ENCODE results near the gene PIAS4.
"Not testable (repeated sequence)": the region's sequence is repeated elsewhere in the genome, so short reads cannot be mapped to it uniquely, and the experiment has no call there.

Gene PIAS4, protein sequence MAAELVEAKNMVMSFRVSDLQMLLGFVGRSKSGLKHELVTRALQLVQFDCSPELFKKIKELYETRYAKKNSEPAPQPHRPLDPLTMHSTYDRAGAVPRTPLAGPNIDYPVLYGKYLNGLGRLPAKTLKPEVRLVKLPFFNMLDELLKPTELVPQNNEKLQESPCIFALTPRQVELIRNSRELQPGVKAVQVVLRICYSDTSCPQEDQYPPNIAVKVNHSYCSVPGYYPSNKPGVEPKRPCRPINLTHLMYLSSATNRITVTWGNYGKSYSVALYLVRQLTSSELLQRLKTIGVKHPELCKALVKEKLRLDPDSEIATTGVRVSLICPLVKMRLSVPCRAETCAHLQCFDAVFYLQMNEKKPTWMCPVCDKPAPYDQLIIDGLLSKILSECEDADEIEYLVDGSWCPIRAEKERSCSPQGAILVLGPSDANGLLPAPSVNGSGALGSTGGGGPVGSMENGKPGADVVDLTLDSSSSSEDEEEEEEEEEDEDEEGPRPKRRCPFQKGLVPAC

DNA sequence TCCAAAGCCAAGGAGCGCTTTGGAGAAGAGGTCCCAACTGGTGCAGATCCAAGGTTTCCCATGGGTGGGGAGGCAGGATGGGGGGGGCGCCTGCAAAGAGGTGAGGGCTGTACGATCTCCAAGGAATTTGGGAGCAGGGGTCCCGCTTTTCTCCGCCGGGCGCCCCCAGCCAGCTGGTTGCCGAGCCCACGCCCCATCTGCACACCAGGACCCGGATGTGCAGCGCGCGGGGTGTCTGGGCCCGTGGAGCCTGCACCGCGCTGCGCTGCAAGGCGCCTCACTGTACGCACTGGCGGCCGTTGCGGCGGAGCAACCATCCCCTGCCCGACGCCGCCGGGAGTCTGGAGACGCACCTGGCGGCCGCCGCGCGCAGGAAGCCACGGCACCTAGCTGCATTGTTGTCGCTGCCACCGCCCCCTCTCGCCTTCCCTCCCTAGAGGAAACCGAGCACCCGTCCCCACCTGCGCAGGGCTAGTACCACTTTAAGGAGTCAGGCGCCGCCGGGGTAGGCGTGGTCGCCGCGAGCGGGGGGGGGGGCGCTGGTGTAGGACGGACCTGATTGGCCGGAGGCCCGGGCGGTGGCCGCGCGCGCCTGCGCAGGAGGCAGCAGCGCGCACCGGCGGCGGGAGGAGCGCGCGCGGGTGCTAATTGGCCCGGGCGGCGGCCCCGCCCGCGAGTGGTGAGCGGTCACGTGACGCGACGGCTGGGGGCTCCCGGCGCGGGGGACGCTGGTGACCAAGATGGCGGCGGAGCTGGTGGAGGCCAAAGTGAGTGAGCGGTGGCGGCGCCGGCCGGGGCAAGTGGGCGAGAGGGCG lies at the start of gene PIAS4:
TSS of gene PIAS4 (plus strand) at position 716 of the 815 bp plus-strand sequence. CDS start at position 741, 25 bp downstream.
- in situ Hi-C loops (cut with HindIII; ENCODE audit: low sequenced_read_pairs), result no loop called here

DNA sequence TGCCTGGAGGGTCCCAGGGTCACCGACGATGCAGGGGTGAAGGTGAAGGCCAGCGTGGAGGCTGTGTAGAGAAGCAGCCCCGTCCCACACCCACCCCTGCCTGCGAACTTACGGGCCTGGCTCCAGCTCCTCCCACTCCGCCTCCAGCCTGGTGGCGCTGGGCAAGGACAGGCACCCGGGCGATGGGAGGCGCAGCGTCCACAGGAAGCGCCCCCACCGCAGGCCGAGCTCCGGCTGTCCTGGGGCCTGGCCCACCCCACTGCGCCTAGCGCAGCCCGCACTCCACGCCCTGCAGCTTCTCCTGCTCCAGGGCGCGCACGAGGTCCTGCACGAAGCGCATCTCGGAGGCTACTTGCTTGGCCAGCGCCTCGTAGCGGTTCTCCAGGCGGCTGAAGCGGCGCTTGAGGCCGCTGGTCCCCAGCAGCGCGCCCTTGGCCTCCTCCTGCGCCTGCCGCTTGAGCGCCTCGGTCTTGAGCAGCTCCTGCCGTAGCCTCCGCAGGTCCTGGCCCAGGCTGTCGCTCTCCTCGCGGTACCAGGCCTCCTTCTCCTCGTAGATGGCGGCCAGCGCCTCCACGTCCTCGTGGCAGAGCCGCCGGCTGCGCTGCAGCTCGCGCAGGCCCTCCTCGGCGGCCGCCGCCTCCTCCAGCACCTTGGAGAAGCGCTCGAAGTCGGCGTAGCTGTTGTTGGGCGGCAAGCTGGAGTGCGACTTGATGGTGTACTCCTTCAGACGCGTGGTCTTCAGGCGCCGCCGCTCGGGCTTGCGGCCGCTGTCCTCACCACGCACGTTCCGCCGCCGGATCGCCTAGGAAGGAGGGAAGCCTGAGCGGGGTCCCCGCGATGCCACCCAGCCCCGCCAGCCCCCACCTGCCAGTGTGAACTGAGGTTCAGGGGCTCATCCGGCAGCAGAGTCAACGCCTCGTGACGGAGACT lies 48.4 kb upstream of the PIAS4 start:
- in situ Hi-C loops (cut with HindIII; ENCODE audit: low sequenced_read_pairs), result no loop called here

DNA sequence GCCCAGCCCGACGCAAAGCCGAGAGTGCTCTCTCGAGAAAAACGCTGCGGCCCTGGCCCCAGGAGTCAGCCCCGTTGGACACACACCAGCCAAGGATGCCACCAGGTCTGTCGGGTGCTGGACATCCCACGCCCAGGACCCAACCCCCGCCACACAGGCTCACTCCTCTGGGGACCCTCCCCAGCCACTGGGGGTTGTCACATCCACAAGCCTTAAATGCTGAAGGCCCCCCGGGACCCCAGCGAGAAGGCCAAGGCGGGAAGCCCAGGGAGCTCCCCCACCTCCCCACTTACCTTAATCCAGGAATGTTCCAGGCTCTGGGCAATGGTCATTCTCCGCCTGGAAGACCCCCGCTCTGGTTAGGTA lies 47.8 kb upstream of the PIAS4 start:
- in situ Hi-C loops (cut with HindIII; ENCODE audit: low sequenced_read_pairs), result no loop called here

DNA sequence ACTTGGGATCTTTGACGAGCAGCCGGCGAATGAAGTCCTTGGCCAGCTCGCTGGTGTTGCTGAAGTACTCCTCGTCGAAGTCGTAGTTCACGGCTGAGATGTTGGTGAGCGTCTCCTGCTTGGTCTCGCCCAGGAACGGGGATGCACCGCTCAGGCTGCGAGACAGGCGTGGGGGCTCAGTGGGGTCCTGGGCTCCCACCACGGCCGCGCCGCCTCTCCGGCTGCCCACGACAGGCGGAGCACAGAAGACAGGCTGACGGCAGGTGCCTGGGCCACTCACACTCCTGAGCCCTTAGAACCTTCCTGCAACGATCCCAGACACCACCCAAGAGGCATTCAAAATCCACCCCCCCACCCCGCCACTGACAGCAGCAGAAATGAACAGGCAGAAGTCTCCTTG lies 46.5 kb upstream of the PIAS4 start:
- in situ Hi-C loops (cut with HindIII; ENCODE audit: low sequenced_read_pairs), result no loop called here

DNA sequence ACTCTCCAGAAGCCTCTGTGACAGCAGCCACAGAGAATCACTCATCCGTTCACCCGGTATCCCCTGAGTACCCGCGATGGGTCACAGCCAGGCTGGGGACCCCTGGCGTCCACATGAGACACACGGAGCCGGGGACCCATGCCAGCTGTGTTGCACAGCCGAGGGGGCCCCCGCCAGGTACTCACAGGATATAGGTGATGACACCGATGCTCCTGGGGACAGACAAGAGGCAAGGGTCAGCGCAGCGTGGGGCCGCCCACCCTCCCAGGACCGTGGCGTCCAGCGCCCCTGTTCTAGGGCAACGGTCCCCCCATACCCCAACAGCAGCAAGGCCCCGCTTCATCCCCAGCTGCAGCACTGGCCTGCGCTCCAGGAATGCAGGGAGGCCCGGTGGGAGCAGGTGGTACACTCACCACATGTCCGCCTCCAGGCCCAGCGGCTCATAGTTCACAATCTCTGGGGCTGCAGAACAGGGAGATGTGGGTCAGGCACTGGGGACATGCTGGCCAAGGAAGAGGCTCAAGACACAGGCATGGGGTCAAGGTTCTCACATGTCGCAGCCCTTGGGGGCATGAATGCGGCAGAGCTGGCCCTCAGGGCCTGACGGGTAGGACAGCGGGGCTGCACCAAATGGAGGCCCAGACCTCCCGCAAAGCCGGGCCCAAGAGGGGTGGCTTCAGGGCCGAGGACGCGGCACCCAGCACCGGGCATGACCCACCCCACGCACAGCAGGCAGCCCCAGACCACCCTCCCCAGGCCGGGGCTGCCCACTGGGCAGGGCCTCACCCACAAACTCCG lies 43.9 kb upstream of the PIAS4 start:
- in situ Hi-C loops (cut with HindIII; ENCODE audit: low sequenced_read_pairs), result no loop called here

DNA sequence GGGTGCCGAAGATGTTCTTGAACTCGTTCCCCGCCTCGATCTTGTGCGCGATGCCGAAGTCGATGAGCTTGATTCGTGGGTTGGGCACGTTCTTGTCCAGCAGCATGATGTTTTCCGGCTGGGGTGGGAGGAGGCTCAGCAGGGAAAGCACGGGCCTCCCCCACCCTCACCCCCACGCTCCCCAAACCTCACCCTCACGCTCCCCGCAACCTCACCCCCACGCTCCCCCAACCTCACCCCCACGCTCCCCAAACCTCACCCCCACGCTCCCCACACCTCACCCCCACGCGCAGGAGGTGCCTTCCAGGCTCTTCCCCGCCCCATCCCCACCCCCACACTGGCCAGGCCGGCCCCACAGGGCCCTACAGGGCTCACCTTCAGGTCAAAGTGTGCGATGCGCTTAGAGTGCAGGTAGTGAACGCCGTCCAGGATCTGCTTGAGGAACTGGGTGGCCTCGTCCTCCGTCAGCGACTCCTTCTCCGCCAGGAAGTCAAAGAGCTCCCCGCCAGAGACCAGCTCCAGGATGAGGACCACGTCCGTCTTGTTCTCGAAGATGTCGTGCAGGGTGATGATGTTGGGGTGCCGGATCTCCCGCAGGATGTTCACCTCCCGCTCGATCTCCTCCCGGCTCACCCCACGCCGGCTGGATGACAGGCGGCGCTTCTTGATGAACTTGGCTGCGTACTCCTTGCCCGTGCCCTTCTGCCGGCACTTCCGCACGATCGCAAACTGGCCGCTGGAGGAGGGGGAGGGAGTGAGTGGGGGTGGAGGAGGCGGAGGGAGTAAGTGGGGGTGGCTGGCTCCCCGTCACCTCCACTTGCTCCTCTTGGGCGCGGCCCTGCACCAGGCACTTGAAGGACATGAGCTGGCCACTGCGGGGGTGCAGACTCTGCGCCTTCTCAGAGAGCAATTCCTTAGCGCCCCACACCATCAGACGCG lies 43.0 kb upstream of the PIAS4 start:
- in situ Hi-C loops (cut with HindIII; ENCODE audit: low sequenced_read_pairs), result no loop called here

DNA sequence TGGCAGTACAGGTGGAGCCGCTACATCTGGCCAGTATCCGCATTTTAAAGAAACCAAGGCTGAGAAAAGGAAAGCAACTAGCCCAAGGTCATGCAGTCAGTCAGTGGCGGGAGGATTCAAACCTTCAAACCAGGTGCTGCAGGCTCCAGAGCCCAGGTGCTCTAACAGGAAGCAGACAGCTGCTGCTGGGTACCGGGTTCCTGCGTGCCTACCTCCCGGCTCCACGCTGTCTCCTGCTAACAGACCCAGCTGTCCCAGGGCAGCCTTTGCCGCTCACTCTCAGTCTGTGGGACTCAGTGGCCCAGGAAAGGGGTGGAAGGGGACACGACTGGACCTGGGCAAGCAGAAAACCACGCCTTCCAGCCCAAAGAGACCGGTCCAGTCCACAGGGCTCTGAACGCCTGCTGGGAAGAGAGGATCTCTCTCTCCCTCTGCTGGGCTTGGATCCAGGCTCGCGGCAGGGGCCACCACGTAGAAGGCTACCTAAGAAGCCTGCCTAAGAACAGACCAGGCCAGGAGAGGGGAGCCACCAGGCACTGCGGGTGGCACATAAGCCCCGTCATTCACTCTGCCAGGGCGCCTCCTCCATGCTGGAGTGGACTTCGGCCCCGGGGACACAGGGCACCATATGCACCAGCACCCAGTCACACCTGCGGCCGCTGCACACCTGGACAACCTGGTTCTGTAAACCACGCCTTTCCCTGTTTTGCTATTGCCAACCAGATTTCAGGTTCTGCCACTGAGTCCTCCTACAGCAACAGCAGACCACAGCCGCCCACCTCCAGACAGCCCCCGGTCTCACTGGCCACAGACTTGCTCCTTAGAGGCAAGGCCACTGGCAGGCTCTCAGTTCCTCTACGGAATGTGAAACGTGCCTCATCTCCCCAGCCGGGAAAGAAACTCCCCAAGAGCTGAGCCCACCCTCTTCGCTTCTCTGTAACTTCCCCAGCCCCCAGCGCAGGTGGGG lies 41.2 kb upstream of the PIAS4 start:
- in situ Hi-C loops (cut with HindIII; ENCODE audit: low sequenced_read_pairs), result no loop called here

DNA sequence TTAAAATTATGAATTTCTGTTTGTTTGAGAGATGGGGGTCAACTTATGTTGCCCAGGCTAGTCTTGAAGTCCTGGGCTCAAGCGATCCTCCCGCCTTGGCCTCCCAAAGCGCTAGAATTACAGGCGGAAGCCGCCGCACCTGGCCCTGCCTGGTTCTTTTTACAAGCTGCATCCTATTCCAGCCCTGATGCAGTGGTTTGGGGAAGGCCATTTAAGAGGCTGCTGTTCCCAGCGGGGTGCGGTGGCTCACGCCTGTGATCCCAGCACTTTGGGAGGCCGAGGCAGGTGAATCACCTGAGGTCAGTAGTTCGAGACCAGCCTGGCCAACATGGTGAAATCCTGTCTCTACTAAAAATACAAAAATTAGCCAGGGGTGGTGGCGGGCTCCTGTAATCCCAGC lies 39.6 kb upstream of the PIAS4 start:
- in situ Hi-C loops (cut with HindIII; ENCODE audit: low sequenced_read_pairs), result not testable (repeated sequence)

DNA sequence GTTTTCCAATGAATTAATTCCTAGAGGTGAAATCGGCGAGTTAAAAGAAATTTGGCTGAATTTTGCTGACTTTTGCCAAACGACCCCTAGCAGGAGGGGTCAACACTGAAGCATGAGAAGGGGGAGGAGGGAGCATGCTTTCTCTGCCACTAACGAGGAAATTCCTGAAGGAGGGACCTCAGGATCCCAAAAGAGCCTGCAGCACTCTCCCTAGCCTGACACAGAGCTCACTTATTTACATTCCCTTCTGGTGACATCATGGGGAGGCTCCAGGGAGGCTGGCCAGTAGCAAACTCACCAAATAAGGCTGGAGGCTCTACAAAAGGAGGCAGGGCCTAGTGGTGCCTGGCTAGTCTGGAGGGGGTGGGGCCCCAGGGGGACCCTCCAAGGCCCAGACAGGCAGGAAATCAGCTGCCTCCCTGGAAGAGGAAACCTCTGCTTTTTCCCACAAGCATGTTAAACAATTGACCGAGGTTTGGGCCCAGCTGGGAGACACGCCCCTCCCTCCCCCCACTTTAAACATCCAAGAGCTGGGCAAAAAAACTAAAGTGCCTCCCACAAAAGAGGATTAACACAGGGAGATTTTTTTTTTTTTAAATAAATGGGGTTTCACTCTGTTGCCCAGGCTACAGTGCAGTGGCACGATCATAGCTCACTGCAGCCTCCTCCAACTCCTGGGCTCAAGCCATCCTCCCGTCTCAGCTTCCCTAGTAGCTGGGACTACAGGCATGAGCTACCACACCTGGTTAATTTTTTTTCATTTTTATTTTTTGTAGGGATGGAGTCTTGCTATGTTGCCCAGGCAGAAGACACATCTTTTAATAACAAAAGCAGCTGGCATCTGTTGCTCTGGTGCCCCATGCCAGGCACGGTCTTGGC lies 38.7 kb upstream of the PIAS4 start:
- in situ Hi-C loops (cut with HindIII; ENCODE audit: low sequenced_read_pairs), result no loop called here

DNA sequence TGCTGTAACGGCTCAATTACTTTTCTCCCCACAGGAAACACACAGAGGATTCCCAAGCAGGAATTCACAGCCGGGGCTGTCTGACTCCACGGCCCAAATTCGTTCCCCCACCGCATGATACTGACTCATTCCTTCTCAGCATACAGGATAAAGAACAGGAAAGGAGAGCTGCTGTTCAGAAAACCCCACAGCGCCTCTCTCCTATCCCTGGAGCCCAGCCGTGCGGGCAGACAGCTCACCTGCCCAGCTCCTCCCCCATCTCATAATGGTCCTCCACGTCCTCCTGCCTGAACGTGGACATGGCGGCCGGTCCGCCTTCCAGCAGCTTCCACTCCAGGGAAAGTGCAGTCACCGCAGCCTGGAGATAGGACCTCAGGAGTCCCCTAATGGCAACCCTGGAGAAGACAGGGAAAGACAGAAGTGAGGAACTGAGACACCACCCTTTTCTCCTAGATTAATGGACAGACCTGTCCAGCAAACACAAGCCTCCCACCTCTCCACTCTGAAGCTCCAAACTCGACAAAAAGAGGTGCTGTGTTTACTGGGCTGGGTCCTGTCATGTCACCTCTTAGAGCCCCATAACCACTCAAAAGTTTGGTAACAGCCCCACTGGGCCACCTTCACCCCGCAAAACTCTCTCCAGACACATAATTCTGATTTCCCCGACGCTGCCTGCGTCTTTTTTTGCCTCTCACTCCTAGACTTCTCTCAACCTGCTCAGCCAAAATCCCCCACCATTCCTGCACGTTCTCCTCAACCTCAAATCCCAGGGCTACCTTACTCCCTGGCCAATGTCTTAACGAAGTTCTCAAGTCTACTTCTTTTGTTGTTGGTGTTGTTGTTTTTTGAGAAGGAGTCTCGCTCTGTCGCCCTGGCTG lies 37.9 kb upstream of the PIAS4 start:
- in situ Hi-C loops (cut with HindIII; ENCODE audit: low sequenced_read_pairs), result no loop called here

DNA sequence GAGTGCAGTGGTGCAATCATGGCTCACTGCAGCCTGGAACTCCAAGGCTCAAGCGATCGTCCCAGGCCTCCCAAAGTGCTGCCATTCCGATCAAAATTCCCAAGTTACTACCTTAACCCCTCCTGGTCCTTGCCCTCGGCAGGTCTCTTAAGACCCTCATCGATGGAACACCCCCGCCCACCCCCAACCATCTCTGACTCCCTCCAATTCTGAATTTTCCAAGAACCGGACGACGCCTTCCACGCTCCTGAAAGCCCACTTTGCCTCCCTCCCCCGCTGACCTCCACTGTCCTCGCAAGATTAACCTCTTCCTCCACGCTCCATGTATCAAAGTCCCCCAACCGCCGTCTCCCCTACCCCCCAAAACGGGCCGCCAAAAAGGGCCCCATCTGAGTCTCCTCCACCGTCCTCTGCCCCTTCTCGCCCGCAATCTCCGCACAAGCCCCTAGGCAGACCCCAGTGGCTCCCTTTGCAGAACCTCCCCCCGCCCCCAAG lies 37.2 kb upstream of the PIAS4 start:
- in situ Hi-C loops (cut with HindIII; ENCODE audit: low sequenced_read_pairs), result no loop called here

DNA sequence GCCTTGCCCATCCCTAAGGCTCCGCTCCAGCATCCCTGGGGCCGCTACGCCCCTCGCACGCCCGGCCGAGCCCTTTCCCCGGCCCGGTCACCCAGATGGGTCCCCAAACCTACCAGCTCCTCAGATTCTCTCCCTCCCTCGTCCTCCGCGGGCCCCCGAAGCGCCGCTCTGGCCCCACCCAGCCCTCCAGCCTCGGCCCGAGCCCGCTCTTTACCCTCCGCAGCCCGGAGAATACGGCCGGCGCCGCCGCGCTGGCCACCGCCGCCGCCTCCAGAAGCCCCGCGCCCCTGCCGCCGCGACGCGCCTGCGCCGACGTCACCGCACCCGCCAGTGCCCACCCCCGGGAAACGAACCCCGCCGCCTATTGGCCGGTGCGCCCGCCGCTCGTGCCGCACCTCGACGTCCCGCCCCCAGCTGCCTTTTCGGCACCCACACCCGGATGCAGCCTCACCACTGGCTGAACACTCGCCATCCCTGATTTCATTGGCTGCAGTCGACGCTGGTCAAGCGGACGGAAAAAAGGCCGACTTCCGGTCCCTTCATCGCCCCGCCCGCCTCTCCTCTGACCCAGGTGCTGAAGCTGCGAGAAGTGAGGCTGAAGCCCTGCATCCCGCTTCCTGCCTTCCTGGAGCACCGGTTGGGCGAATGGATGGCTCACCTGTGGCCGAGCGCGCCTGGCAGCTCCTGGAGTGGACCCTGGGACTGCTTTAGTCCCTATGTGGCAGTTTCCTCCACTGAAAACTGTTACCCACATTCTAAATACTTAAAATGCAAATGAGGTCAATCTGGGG lies 36.5 kb upstream of the PIAS4 start, which contains the start of gene DAPK3:
TSS of gene DAPK3 (minus strand) at position 292 of the 791 bp plus-strand sequence. CDS start 1,364 bp downstream, outside the sequence.
- in situ Hi-C loops (cut with HindIII; ENCODE audit: low sequenced_read_pairs), result no loop called here

DNA sequence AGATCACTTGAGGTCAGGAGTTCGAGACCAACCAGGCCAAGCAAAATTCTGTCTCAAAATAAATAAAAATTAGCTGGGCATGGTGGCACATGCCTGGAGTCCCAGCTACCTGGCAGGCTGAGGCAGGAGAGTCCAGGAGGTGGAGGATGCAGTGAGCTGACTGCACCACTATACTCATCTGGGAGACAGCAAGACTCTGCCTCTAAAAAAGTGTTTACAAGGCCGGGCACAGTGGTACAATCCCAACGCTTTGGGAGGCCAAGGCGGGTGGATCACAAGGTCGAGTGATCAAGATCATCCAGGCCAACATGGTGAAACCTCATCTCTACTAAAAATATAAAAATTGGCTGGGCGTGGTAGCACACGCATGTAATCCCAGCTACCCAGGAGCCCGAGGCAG lies 32.4 kb upstream of the PIAS4 start:
- in situ Hi-C loops (cut with HindIII; ENCODE audit: low sequenced_read_pairs), result loop anchor here (25.0 kb wide), 1 partner anchor 237 kb away; no protein-coding TSS in a partner anchor

DNA sequence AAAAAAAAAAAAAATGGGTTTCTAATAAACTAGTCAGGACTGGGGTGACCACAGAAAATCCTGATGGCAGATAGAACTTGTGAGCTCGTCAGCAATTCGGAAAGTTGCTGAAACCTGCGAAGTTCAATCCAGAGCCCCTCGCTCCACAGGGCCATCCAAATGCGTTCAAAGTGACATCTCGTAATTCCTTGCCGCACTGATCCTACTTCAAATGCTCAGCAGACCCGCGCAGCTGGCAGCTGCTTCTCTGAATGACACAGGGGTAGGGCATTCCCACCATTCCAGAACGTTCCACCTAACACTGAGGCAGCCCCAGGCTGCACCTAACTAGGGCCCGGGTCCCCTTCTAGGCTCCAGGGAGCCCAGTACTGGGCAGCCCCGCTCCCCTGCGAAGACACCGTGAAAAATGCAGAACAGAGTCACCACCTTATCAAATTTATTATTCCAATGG lies 31.9 kb upstream of the PIAS4 start:
- in situ Hi-C loops (cut with HindIII; ENCODE audit: low sequenced_read_pairs), result loop anchor here (25.0 kb wide), 1 partner anchor 237 kb away; no protein-coding TSS in a partner anchor
